Measurements from ENCODE around the gene PPBP.

The PPBP gene

GRCh38 chr4:73947239-73947985, 40.6 kb downstream of the PPBP start:
- peak in 1 of 2 experiments; percentile 26 for DNase-seq

GRCh38 chr4:73945674-73946449, 42.1 kb downstream of the PPBP start:
- DNase-seq, result no peak

DNA sequence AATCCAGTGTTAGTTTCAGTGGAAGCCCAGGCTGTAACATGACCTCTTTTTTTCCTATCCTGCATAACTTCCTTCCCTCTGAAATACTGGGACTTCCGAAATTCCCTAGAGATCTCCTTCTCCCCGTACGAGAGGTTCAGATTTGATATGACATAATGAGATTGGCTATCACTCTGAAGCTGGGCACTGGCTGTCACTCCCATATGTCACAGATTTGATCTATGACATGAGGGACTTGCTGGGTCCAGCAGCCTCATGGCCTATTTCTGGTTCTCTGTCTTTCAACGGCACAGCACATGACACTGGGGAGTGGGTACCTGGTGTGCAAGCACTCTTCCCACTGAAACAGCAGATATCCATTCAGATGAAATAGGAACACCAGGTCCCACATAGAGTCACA, 42.9 kb downstream of the PPBP start:
- DNase-seq, result no peak

GRCh38 chr4:73944061-73944875, 43.7 kb downstream of the PPBP start:
- no peak for DNase-seq

GRCh38 chr4:73943555-73943954, 44.4 kb downstream of the PPBP start:
- DNase-seq, result no peak

- DNase-seq, result no peak
These were observed 51.0 kb downstream of the PPBP start for GRCh38 chr4:73936969-73937368.
